WTC11 (cell line): ENCODE results near the gene RGS16. TPM values are rescaled to one million over a fixed set of nuclear protein-coding genes. Genes with fewer than 3 reads are reported as not detected.
A peak's percentile ranks its signal among the peaks of the same experiment; 100 is the strongest.

ENCODE experiments used
- ATAC-seq: fragments of 200-7000 bp; cut with Tn5 transposase; 2 replicates; pipeline ENCODE4 v1.10.0; 2021; ENCODE audit warnings: mild to moderate bottlenecking, moderate library complexity
- CTCF ChIA-PET: fragments of 300-600 bp; sonication (Branson Sonifier 250); formaldehyde crosslinking; loops from one replicate; lab custom pipeline; 2021; ENCODE audit warnings: antibody characterized with exemption; lab: Charles Lee
- POLR2A ChIA-PET: fragments of 350-600 bp; sonication (Branson Sonifier 250); formaldehyde crosslinking; loops from one replicate; lab custom pipeline; 2021; ENCODE audit warnings: antibody characterized with exemption; lab: Charles Lee
- DNase-seq: peaks from one replicate; pipeline ENCODE4 v3.0.0; 2021; ENCODE audit warnings: low spot score
- H3K27ac Mint-ChIP-seq: 2 replicates; pipeline ENCODE4 v1.8.0; 2021; ENCODE audit warnings: mixed read lengths
- H3K27me3 Mint-ChIP-seq: 2 replicates; pipeline ENCODE4 v1.8.0; 2021; ENCODE audit warnings: low read depth, mild to moderate bottlenecking, moderate library complexity, mixed read lengths
- H3K36me3 Mint-ChIP-seq: 2 replicates; pipeline ENCODE4 v1.8.0; 2021; ENCODE audit warnings: mixed read lengths
- H3K4me1 Mint-ChIP-seq: 2 replicates; pipeline ENCODE4 v1.8.0; 2022; ENCODE audit warnings: mixed read lengths
- H3K4me3 Mint-ChIP-seq: 2 replicates; pipeline ENCODE4 v1.8.0; 2021; ENCODE audit warnings: mild to moderate bottlenecking, moderate library complexity, mixed read lengths
- H3K9me3 Mint-ChIP-seq: 2 replicates; pipeline ENCODE4 v1.8.0; 2021; ENCODE audit warnings: mixed read lengths
- ATF1 ChIP-seq: sonication (generic); formaldehyde crosslinking; IDR thresholded peaks from 2 replicates; pipeline ENCODE4 v1.8.1; 2023; ENCODE audit warnings: mild to moderate bottlenecking, moderate library complexity, missing genetic modification reagents
- ATF3 ChIP-seq: sonication (generic); formaldehyde crosslinking; conservative IDR thresholded peaks from 2 replicates; pipeline ENCODE4 v1.8.1; 2022; ENCODE audit warnings: mild to moderate bottlenecking, missing genetic modification reagents
- E2F1 ChIP-seq: sonication (generic); formaldehyde crosslinking; IDR thresholded peaks from 2 replicates; pipeline ENCODE4 v1.8.0; 2022; ENCODE audit warnings: mild to moderate bottlenecking, missing genetic modification reagents
- FOXP4 ChIP-seq: sonication (generic); formaldehyde crosslinking; IDR thresholded peaks from 2 replicates; pipeline ENCODE4 v1.8.0; 2022; ENCODE audit warnings: mild to moderate bottlenecking, missing genetic modification reagents
- GABPB1 ChIP-seq: sonication (generic); formaldehyde crosslinking; IDR thresholded peaks from 2 replicates; pipeline ENCODE4 v1.8.1; 2023; ENCODE audit warnings: mild to moderate bottlenecking, missing genetic modification reagents
- GRHL2 ChIP-seq: fragments of 250-450 bp; sonication (Bioruptor Pico); IDR thresholded peaks from 2 replicates; pipeline ENCODE4 v1.8.0; 2022; ENCODE audit warnings: mild to moderate bottlenecking, moderate library complexity; ENCODE audit not compliant: insufficient replicate concordance, severe bottlenecking
- MAX ChIP-seq: sonication (generic); formaldehyde crosslinking; IDR thresholded peaks from 2 replicates; pipeline ENCODE4 v1.8.0; 2022; ENCODE audit warnings: mild to moderate bottlenecking, missing genetic modification reagents
- MXD4 ChIP-seq: fragments of 250-450 bp; sonication (Bioruptor Pico); IDR thresholded peaks from 2 replicates; pipeline ENCODE4 v1.8.0; 2021; ENCODE audit warnings: mild to moderate bottlenecking, moderate library complexity, borderline replicate concordance
- NR1H2 ChIP-seq: sonication (generic); formaldehyde crosslinking; IDR thresholded peaks from 2 replicates; pipeline ENCODE4 v1.9.0; 2021; ENCODE audit warnings: mild to moderate bottlenecking, moderate library complexity, missing genetic modification reagents
- PREB ChIP-seq: sonication (generic); formaldehyde crosslinking; IDR thresholded peaks from 2 replicates; pipeline ENCODE4 v1.8.1; 2022; ENCODE audit warnings: mild to moderate bottlenecking, missing genetic modification reagents, moderate library complexity, borderline replicate concordance
- PRRX2 ChIP-seq: fragments of 250-450 bp; sonication (Bioruptor Pico); IDR thresholded peaks from 2 replicates; pipeline ENCODE4 v1.8.0; 2021; ENCODE audit warnings: mild to moderate bottlenecking
- RELA ChIP-seq: sonication (generic); formaldehyde crosslinking; IDR thresholded peaks from 2 replicates; pipeline ENCODE4 v1.8.1; 2022; ENCODE audit warnings: missing genetic modification reagents, mild to moderate bottlenecking, borderline replicate concordance
- STAT6 ChIP-seq: sonication (generic); formaldehyde crosslinking; conservative IDR thresholded peaks from 2 replicates; pipeline ENCODE4 v1.8.1; 2023; ENCODE audit warnings: mild to moderate bottlenecking, low read depth, missing genetic modification reagents, moderate library complexity
- TEAD4 ChIP-seq: sonication (generic); formaldehyde crosslinking; IDR thresholded peaks from 2 replicates; pipeline ENCODE4 v1.8.0; 2022; ENCODE audit warnings: mild to moderate bottlenecking, missing genetic modification reagents
- ZNF138 ChIP-seq: sonication (generic); formaldehyde crosslinking; conservative IDR thresholded peaks from 2 replicates; pipeline ENCODE4 v1.8.1; 2022; ENCODE audit warnings: mild to moderate bottlenecking, moderate library complexity, missing genetic modification reagents
- ZNF219 ChIP-seq: sonication (generic); formaldehyde crosslinking; IDR thresholded peaks from 2 replicates; pipeline ENCODE4 v1.8.0; 2023; ENCODE audit warnings: missing genetic modification reagents, mild to moderate bottlenecking, borderline replicate concordance
- ZNF423 ChIP-seq: fragments of 250-450 bp; sonication (Bioruptor Pico); IDR thresholded peaks from 2 replicates; pipeline ENCODE4 v2.1.2; 2022; ENCODE audit warnings: mild to moderate bottlenecking, moderate library complexity
- total RNA-seq: library from RNA; stranded (reverse); gene quantifications from 3 replicates; pipeline ENCODE4 v1.2.3, GENCODE V29; 2021

Gene RGS16
- total RNA-seq, 1 experiment from 2014 or later: 17.8 TPM

- ChIA-PET CTCF (interaction anchor here (0.8 to 1.2 kb wide), 4 partner anchors 15 to 153 kb away, joined by 3 to 4 read pairs (median 4); no protein-coding TSS in a partner anchor), POLR2A (interaction anchor here (0.6 kb wide), 1 partner anchor 252 kb away, joined by 3 read pairs; no protein-coding TSS in a partner anchor)
- Mint-ChIP-seq H3K27me3 (no peaks in the 10 kb centered on the region), H3K4me3 (no peak overlapping the region), H3K4me1 (peaks cover 53% of the 10 kb centered on the region), H3K27ac (no peak overlapping the region), H3K9me3 (no peaks in the 10 kb centered on the region), H3K36me3 (no peaks in the 10 kb centered on the region)
- DNase-seq (no peak), ATAC-seq (peak; percentile 13; the same call in 1 of the 2 replicates)
- TF ChIP-seq FOXP4: no peak
Observed at GRCh38 chr1:182631053-182631677, 27.0 kb upstream of the RGS16 start.

- POLR2A ChIA-PET: no interaction called here
- no peaks in the 10 kb centered on the region for H3K27me3 Mint-ChIP-seq
- no peaks in the 10 kb centered on the region for H3K9me3 Mint-ChIP-seq
- CTCF ChIA-PET: interaction anchor here (0.8 to 2.0 kb wide), 5 partner anchors 14 to 154 kb away, joined by 3 to 9 read pairs (median 4); no protein-coding TSS in a partner anchor
- no peak overlapping the region; the same call in 1 of the 2 replicates for H3K27ac Mint-ChIP-seq
- H3K36me3 Mint-ChIP-seq: no peaks in the 10 kb centered on the region
- TF ChIP-seq ZNF423 (CRISPR knock-in tag) (no peak), ATF1 (CRISPR knock-in tag) (no peak), GABPB1 (CRISPR knock-in tag) (no peak), RELA (CRISPR knock-in tag) (no peak), ATF3 (CRISPR knock-in tag) (no peak), E2F1 (no peak)
- DNase-seq: no peak
- H3K4me1 Mint-ChIP-seq: peaks cover 57% of the 10 kb centered on the region
- no peak overlapping the region for H3K4me3 Mint-ChIP-seq
- peak; percentile 13 for ATAC-seq
Observed at GRCh38 chr1:182630586-182630985, 26.4 kb upstream of the RGS16 start.

GRCh38 chr1:182629499-182630096 is 25.4 kb upstream of the RGS16 start:
- no peak for DNase-seq
- no peak overlapping the region for H3K4me3 Mint-ChIP-seq
- no peaks in the 10 kb centered on the region for H3K27me3 Mint-ChIP-seq
- ChIA-PET POLR2A (interaction anchor here (1.2 kb wide), 1 partner anchor 13 kb away, joined by 3 read pairs; no protein-coding TSS in a partner anchor), CTCF (interaction anchor here (0.6 to 2.0 kb wide), 7 partner anchors 13 to 157 kb away, joined by 3 to 9 read pairs (median 5); no protein-coding TSS in a partner anchor)
- no peak overlapping the region for H3K27ac Mint-ChIP-seq
- 0 out of 2 replicates have a peak, but pooled peaks have one; percentile 6 for ATAC-seq
- TF ChIP-seq PREB (CRISPR knock-in tag) (no peak), TEAD4 (CRISPR knock-in tag) (no peak), ZNF219 (CRISPR knock-in tag) (no peak), MXD4 (CRISPR knock-in tag) (no peak), NR1H2 (CRISPR knock-in tag) (no peak), STAT6 (CRISPR knock-in tag) (no peak), GRHL2 (CRISPR knock-in tag) (no peak), ZNF138 (CRISPR knock-in tag) (no peak), PRRX2 (CRISPR knock-in tag) (no peak), MAX (no peak), RELA (CRISPR knock-in tag) (no peak)
- H3K4me1 Mint-ChIP-seq: peaks cover 52% of the 10 kb centered on the region
- H3K9me3 Mint-ChIP-seq: no peaks in the 10 kb centered on the region
- H3K36me3 Mint-ChIP-seq: no peaks in the 10 kb centered on the region
